Measurements from ENCODE around the gene KCNQ2. TPM values are rescaled to one million over a fixed set of nuclear protein-coding genes. Genes with fewer than 3 reads are reported as not detected.

KCNQ2 gene
- total RNA-seq, 1 experiment from 2014 or later: not detected

DNA sequence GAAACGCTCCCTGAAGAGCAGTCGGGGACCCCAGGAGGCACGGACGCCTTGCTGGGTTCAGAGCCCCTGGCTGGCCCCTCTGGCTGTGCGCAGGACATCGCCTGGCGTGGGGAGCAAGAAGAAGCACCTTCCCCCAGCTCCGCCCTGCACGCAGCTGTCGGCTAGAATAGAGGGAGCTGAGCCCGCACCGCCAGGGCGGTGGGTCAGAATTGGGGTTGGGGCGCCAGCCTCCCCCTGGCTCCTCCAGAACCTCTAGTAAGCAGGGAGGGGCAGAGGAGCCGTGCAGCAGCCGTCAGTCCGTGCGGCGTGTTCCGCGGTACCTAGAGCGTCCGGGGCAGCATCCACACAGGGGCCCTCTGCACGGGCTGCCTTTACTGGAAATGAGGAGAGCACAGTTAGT, 53.2 kb downstream of the KCNQ2 start:
- ChIA-PET CTCF (no interaction called here), POLR2A (ENCODE audit: unreplicated experiment) (no interaction called here)
- Histone ChIP-seq H3K27ac (no peak overlapping the region), H3F3A (ENCODE audit: insufficient read depth, low read depth) (no peaks in the 10 kb centered on the region), H3K9me3 (ENCODE audit: insufficient read depth, low read depth) (no peaks in the 10 kb centered on the region), H4K20me1 (ENCODE audit: insufficient read depth) (peaks cover 7% of the 10 kb centered on the region; the same call in 1 of the 2 replicates), H2AFZ (no peak overlapping the region), H3K36me3 (ENCODE audit: low read depth) (no peaks in the 10 kb centered on the region), H3K4me3 (no peak overlapping the region), H3K27me3 (ENCODE audit: insufficient read depth, low read depth) (peaks cover 97% of the 10 kb centered on the region), H3K9me2 (ENCODE audit: insufficient read depth) (no peaks in the 10 kb centered on the region), H3K79me2 (ENCODE audit: low read depth) (no peaks in the 10 kb centered on the region), H3K4me2 (no peak overlapping the region), H3K4me1 (replicated peaks; ENCODE audit: insufficient read depth) (no peaks in the 10 kb centered on the region)
- no peak for DNase-seq
- TF ChIP-seq CTCF (conservative IDR thresholded peaks at IDR 0.05) (no peak), EZH2 (IDR thresholded peaks at IDR 0.05; ENCODE audit: low read depth) (no peak)
- BruUV-seq (replicated peaks): no TSS peak
- intact Hi-C loops (cut with micrococcal nuclease; ENCODE audit: unreplicated experiment): no loop called here

GRCh38 chr20:63418617-63419016, 53.8 kb downstream of the KCNQ2 start:
- ChIA-PET POLR2A (ENCODE audit: unreplicated experiment) (no interaction called here), CTCF (no interaction called here)
- no peaks in the 10 kb centered on the region for H3K9me2 ChIP-seq (ENCODE audit: insufficient read depth)
- H3K27me3 ChIP-seq (ENCODE audit: insufficient read depth, low read depth): peaks cover 97% of the 10 kb centered on the region
- BruUV-seq (replicated peaks): no TSS peak
- H3K4me3 ChIP-seq: no peak overlapping the region
- intact Hi-C loops (cut with micrococcal nuclease; ENCODE audit: unreplicated experiment): no loop called here
- no peaks in the 10 kb centered on the region for H3K79me2 ChIP-seq (ENCODE audit: low read depth)
- no peaks in the 10 kb centered on the region for H3K36me3 ChIP-seq (ENCODE audit: low read depth)
- no peaks in the 10 kb centered on the region for H3K4me1 ChIP-seq (replicated peaks; ENCODE audit: insufficient read depth)
- H3K9me3 ChIP-seq (ENCODE audit: insufficient read depth, low read depth): no peaks in the 10 kb centered on the region
- TF ChIP-seq CTCF (conservative IDR thresholded peaks at IDR 0.05): no peak
- TF ChIP-seq EZH2 (IDR thresholded peaks at IDR 0.05; ENCODE audit: low read depth): no peak
- DNase-seq: no peak
- H3K27ac ChIP-seq: no peak overlapping the region
- H4K20me1 ChIP-seq (ENCODE audit: insufficient read depth): peaks cover 7% of the 10 kb centered on the region; the same call in 1 of the 2 replicates
- no peak overlapping the region for H3K4me2 ChIP-seq
- H3F3A ChIP-seq (ENCODE audit: insufficient read depth, low read depth): no peaks in the 10 kb centered on the region
- H2AFZ ChIP-seq: no peak overlapping the region

DNA sequence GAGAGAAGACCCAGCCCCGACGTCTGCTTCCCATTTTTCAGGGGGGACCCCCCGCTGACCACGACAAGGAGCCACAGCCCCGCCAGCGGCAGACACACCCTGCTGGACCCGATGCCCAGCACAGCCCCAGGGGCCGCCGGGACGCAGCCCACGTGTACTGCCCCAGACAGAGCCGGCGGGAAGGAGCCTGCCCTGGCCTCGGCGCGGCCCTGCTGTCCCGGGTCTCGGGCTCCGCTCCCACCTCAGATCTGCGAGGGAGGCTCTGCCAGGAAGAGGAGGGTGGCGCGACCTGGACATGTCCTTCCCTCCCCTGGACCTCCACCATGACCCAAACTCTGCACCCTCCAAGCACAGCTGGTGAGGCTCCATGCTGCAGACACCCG, 54.7 kb downstream of the KCNQ2 start:
- Histone ChIP-seq H3K9me3 (ENCODE audit: insufficient read depth, low read depth) (no peaks in the 10 kb centered on the region), H3K27me3 (ENCODE audit: insufficient read depth, low read depth) (peaks cover 97% of the 10 kb centered on the region), H2AFZ (no peak overlapping the region), H4K20me1 (ENCODE audit: insufficient read depth) (peaks cover 7% of the 10 kb centered on the region; the same call in 1 of the 2 replicates), H3K27ac (no peak overlapping the region), H3K9me2 (ENCODE audit: insufficient read depth) (no peaks in the 10 kb centered on the region), H3K4me3 (no peak overlapping the region), H3K4me2 (no peak overlapping the region), H3K36me3 (ENCODE audit: low read depth) (no peaks in the 10 kb centered on the region), H3K79me2 (ENCODE audit: low read depth) (no peaks in the 10 kb centered on the region), H3K4me1 (replicated peaks; ENCODE audit: insufficient read depth) (no peaks in the 10 kb centered on the region), H3F3A (ENCODE audit: insufficient read depth, low read depth) (no peaks in the 10 kb centered on the region)
- ChIA-PET POLR2A (ENCODE audit: unreplicated experiment) (no interaction called here), CTCF (no interaction called here)
- no peak for TF ChIP-seq CTCF (conservative IDR thresholded peaks at IDR 0.05)
- TF ChIP-seq EZH2 (IDR thresholded peaks at IDR 0.05; ENCODE audit: low read depth): no peak
- no peak for DNase-seq
- intact Hi-C loops (cut with micrococcal nuclease; ENCODE audit: unreplicated experiment): no loop called here
- BruUV-seq (replicated peaks): no TSS peak
